ENCODE data around the gene USP49. TPM values are rescaled to one million over a fixed set of nuclear protein-coding genes. Genes with fewer than 3 reads are reported as not detected.

USP49 gene
- total and polyA plus RNA-seq, 2 donors, result 2.3 to 4.9 TPM

DNA sequence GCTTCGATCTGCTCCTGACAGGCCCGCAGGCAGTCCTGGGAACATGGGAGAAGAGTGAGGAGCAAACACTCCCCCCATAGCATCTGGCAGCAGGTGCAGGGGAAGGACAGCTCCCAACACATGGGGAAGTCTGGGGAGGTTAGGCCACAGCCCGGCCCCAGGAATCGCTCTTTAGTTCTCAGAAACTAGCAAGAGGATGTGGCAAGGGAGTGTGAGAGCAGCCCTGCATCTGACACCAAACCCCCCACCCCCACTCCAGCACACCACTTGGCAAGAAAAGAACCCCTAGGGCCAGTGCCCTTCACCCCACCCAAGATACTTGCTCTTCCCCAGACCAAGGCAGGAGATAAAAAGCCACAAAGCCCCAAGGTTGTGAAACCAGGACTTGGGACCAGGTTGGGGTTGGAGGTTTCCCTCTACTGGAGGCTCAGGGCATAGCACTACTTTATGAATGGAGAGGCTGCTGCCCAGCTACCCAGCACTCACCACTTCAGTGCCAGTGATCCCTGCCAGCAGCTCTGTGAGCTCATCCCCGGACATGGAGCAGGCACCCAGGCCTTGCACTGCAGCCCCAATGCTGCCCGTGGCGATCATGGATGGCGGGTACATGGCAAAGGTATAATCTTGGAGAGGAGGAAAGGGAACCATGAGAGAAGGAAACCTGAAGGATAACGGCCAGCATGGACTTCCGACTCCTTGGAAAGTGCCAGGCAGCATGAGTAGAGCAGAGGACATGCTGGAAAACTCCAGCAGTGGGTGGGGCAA lies 41.1 kb upstream of the USP49 start:
- no peak overlapping the region for H3K27ac ChIP-seq (ENCODE audit: low read depth)
- H3K4me1 ChIP-seq (ENCODE audit: insufficient read depth), result peaks cover 2% of the 10 kb centered on the region
- DNase-seq (ENCODE audit: extremely low spot score), result no peak
- 48% methylated on average over 10 of the region's 10 CpGs for WGBS
- no peaks in the 10 kb centered on the region for H3K36me3 ChIP-seq (ENCODE audit: insufficient read depth)
- no peak overlapping the region for H3K4me3 ChIP-seq (ENCODE audit: low read depth, low read length)

DNA sequence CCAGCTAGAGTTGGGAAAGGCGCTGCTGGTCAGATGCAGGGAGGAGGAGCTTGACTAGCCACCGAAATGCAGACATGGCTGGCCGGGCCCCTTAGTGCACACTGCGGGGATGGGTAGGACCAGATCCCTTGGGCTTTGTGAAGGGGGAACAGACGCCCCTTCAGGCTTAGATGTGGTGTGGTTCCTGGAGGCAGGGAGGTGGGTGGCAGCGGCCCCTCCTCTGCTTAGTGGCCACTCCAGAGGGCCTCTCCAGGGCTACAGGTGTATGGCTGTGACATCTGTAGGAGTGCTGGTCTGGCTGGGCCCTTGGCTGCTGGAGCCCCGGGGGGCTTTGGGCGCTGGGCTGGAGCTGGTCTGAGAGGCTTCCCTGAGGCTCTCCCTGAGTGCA lies 40.5 kb upstream of the USP49 start:
- WGBS, result 72% methylated on average over 8 of the region's 8 CpGs
- H3K4me3 ChIP-seq (ENCODE audit: low read depth, low read length), result no peak overlapping the region
- no peak for DNase-seq (ENCODE audit: extremely low spot score)
- peaks cover 3% of the 10 kb centered on the region for H3K36me3 ChIP-seq (ENCODE audit: insufficient read depth)
- H3K27ac ChIP-seq (ENCODE audit: low read depth), result no peak overlapping the region
- peaks cover 2% of the 10 kb centered on the region for H3K4me1 ChIP-seq (ENCODE audit: insufficient read depth)

GRCh38 chr6:41935193-41935574 lies 40.0 kb upstream of the USP49 start:
- Histone ChIP-seq H3K36me3 (ENCODE audit: insufficient read depth) (peaks cover 3% of the 10 kb centered on the region), H3K4me1 (ENCODE audit: insufficient read depth) (no peaks in the 10 kb centered on the region), H3K4me3 (ENCODE audit: low read depth, low read length) (no peak overlapping the region), H3K27ac (ENCODE audit: low read depth) (no peak overlapping the region)
- 33% methylated on average over 1 of the region's 1 CpG for WGBS
- DNase-seq (ENCODE audit: extremely low spot score), result no peak

DNA sequence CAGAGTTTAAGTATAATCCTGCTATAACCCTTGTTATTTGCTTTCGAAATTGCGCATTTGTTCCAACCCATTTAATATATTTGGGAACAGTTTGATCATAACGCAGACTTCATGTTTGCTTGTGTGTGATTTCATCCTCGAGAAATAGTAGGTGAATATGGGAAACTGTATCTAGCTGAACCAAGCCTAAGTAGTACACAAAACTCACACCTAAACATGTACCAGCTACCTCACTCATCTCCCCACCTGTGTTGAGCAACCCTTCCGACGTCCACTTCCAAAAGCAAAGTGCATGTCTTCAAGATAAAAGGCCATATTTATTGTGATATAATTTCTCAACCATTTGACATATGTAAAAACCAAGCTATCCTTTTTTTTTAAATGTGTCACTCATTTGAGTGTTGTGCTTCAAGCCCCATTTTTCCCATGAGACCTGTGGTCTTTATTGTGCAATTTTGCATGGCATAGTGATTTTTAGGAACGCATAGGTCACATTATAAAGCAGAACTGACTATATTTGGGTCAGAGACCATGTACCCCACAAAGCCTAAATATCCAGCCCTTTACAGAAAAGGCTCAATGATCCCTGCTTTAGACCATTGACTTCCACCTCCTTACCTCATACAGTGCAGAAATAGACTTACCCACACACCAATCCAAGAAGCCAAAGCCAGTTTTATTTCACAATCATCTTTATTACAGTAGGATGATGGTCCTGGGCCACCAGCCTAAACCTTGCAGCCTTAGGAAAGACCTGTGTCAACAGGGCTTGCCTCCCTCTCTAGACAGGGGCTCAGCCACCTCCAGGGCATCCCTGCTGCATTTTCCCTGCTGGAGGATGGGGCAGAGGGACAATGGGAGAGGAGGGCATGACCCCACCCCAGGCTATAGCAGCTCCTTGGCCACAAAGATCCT lies 39.4 kb upstream of the USP49 start:
- WGBS, result 78% methylated on average over 7 of the region's 7 CpGs
- Histone ChIP-seq H3K4me3 (ENCODE audit: low read depth, low read length) (no peak overlapping the region), H3K36me3 (ENCODE audit: insufficient read depth) (peaks cover 3% of the 10 kb centered on the region), H3K27ac (ENCODE audit: low read depth) (no peak overlapping the region), H3K4me1 (ENCODE audit: insufficient read depth) (no peaks in the 10 kb centered on the region)
- DNase-seq (ENCODE audit: extremely low spot score), result no peak

DNA sequence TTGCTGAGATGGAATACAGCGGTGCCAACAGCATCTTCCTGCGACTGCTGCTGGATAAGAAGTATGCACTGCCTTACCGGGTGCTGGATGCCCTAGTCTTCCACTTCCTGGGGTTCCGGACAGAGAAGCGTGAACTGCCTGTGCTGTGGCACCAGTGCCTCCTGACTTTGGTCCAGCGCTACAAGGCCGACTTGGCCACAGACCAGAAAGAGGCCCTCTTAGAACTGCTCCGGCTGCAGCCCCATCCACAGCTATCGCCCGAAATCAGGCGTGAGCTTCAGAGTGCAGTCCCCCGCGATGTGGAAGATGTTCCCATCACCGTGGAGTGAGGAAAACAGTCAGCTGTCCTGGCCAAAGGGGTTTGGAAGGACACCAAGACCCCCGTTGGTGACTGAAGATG lies 37.2 kb upstream of the USP49 start:
- WGBS, result 89% methylated on average over 15 of the region's 15 CpGs
- Histone ChIP-seq H3K4me3 (ENCODE audit: low read depth, low read length) (no peak overlapping the region), H3K4me1 (ENCODE audit: insufficient read depth) (peaks cover under 1% of the 10 kb centered on the region), H3K36me3 (ENCODE audit: insufficient read depth) (peaks cover 3% of the 10 kb centered on the region), H3K27ac (ENCODE audit: low read depth) (no peak overlapping the region)
- DNase-seq (ENCODE audit: extremely low spot score), result no peak

GRCh38 chr6:41931792-41932191 lies 36.6 kb upstream of the USP49 start:
- peaks cover 2% of the 10 kb centered on the region for H3K4me1 ChIP-seq (ENCODE audit: insufficient read depth)
- H3K4me3 ChIP-seq (ENCODE audit: low read depth, low read length), result no peak overlapping the region
- DNase-seq (ENCODE audit: extremely low spot score), result no peak
- peaks cover 3% of the 10 kb centered on the region for H3K36me3 ChIP-seq (ENCODE audit: insufficient read depth)
- WGBS, result 67% methylated on average over 2 of the region's 2 CpGs
- no peak overlapping the region for H3K27ac ChIP-seq (ENCODE audit: low read depth)

DNA sequence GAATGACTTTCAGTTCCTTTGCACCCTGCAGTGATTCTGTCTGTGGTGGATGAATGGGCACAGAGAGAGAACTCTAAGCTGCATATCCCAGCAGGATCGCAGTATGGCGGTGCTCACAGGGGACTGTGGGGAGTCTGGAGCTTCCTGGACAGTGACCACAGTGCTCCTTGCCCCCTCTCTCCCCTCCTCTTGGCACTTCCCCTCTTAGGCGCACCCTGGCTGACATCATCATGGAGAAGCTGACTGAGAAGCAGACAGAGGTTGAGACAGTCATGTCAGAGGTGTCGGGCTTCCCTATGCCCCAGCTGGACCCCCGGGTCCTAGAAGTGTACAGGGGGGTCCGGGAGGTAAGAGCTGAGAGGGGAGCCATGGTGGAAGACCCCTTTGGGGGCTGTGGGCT lies 34.7 kb upstream of the USP49 start:
- peaks cover 2% of the 10 kb centered on the region for H3K4me1 ChIP-seq (ENCODE audit: insufficient read depth)
- H3K36me3 ChIP-seq (ENCODE audit: insufficient read depth), result peaks cover 3% of the 10 kb centered on the region
- DNase-seq (ENCODE audit: extremely low spot score), result no peak
- no peak overlapping the region for H3K27ac ChIP-seq (ENCODE audit: low read depth)
- 93% methylated on average over 6 of the region's 6 CpGs for WGBS
- H3K4me3 ChIP-seq (ENCODE audit: low read depth, low read length), result no peak overlapping the region

DNA sequence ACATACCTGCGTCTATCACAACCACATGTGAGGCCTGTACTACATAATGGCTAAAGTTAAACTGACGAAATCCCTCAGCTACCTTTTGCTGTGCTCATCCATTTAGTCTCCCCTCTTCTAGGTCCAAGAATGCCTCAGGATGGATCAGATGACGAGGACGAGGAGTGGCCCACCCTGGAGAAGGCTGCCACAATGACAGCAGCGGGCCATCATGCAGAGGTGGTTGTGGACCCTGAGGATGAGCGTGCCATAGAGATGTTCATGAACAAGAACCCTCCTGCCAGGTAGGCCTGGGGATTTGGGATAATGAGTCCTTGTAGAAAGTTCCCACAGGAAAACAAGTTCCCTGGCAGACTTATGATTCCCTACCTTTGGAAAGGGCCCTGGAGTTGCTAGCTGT lies 32.1 kb upstream of the USP49 start:
- 94% methylated on average over 6 of the region's 6 CpGs for WGBS
- H3K27ac ChIP-seq (ENCODE audit: low read depth), result no peak overlapping the region
- H3K36me3 ChIP-seq (ENCODE audit: insufficient read depth), result peaks cover 3% of the 10 kb centered on the region
- H3K4me3 ChIP-seq (ENCODE audit: low read depth, low read length), result no peak overlapping the region
- no peak for DNase-seq (ENCODE audit: extremely low spot score)
- H3K4me1 ChIP-seq (ENCODE audit: insufficient read depth), result peaks cover 6% of the 10 kb centered on the region

DNA sequence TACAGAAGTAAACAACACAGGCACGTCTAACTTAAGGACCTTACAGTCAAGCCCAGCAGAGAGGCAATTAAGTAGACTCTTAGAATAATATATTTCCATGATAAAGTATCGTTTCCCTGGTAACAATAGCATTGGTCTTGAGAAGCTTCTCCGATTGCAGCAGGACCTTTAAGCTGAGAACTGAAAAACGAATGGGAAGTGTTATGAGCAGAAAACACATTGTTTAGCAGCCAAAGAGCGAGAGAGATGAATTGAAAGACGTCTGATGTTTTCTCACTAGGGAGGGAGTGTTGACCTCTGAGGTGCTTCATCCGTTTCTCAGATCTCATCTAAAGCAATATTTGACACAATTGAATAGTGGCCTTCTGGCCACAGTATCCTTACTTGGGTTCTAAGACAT lies 27.0 kb upstream of the USP49 start:
- Histone ChIP-seq H3K4me3 (ENCODE audit: low read depth, low read length) (peak overlapping the region; percentile 83), H3K27ac (ENCODE audit: low read depth) (no peak overlapping the region), H3K4me1 (ENCODE audit: insufficient read depth) (peaks cover 4% of the 10 kb centered on the region), H3K36me3 (ENCODE audit: insufficient read depth) (no peaks in the 10 kb centered on the region)
- 6% methylated on average over 7 of the region's 7 CpGs for WGBS
- DNase-seq (ENCODE audit: extremely low spot score), result no peak

DNA sequence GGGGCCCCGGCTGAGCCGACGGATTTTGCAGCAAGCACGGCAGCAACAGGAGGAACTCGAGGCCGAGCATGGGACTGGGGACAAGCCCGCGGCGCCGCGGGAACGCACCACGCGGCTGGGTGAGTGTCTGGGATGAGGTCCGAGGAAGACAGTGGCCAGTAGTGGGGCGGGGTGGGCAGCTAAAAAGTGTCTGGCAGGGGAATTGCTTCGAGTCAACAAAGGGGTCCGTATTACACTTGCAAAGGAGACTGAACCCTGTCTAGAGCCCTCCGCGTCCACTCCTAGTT lies 26.5 kb upstream of the USP49 start:
- WGBS, result under 1% methylated on average over 20 of the region's 20 CpGs
- H3K4me3 ChIP-seq (ENCODE audit: low read depth, low read length), result peak overlapping the region; percentile 83
- H3K4me1 ChIP-seq (ENCODE audit: insufficient read depth), result peaks cover 4% of the 10 kb centered on the region
- no peak for DNase-seq (ENCODE audit: extremely low spot score)
- no peaks in the 10 kb centered on the region for H3K36me3 ChIP-seq (ENCODE audit: insufficient read depth)
- H3K27ac ChIP-seq (ENCODE audit: low read depth), result no peak overlapping the region

DNA sequence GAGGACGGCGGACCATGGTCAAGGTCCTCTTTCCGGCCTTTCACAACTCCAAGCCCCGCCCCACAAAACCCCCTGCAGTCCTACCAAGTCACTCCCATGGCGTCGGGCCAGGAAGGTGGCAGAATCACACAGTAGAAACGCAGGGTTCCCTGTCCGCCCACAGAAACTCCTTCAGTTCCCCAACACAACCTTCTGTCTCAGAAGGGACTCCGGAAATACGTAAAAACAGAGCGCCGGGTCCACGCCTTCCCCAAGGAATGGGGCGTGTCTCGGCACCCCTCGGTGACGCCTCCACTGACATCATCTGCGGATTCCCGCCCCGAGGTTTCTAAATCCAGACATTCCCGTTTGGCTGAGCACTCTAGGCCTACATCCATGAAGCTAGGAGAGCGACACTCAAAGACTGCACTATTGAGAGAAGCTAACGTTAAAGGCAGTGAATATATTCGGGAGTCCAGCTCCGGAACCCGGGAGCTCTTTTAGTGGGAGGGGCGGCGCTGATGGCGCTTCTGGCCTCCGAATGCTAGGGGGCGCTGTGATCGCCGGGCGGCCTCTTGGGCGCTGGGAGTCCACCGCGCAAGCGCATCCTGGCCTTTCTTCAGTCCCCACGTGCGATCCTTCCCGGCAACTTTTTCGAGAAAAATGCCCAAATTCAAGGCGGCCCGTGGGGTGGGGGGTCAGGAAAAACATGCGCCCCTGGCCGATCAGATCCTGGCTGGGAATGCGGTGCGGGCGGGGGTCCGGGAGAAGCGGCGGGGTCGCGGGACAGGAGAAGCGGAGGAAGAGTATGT lies 25.9 kb upstream of the USP49 start, which contains the start of the genes BYSL and MED20:
Gene BYSL (plus strand): TSS at position 579 of the 791 bp plus-strand sequence. CDS start 64 bp downstream, at position 643.
Gene MED20 (minus strand): TSS at position 219 of the 791 bp plus-strand sequence. CDS start 121 bp downstream, at position 98.
- Histone ChIP-seq H3K4me1 (ENCODE audit: insufficient read depth) (peaks cover 4% of the 10 kb centered on the region), H3K4me3 (ENCODE audit: low read depth, low read length) (peak within 1 kb of the TSS; percentile 83), H3K36me3 (ENCODE audit: insufficient read depth) (no peaks in the 10 kb centered on the region), H3K27ac (ENCODE audit: low read depth) (peak within 1 kb of the TSS; percentile 93)
- DNase-seq (ENCODE audit: extremely low spot score), result peak; percentile 94
- WGBS, result under 1% methylated on average over 55 of the region's 55 CpGs

DNA sequence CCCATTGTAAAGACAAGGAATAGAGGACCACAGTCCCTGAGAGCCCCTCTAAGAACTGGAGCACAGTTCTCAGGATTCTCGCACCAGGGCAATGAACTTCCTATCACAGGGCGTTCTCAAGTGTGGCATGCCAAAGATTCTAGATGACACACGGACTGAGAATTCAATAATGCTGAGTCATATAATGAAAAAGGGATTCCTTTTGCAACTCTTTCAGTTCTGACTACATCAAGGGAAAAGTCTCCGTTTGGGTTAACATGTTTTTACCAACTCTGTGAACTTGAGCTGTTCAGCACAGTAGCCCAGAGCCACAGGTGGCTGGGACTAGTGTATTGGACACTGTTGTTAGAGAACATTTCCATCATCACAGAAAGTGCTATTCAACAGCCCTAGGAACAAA lies 22.4 kb upstream of the USP49 start:
- H3K4me1 ChIP-seq (ENCODE audit: insufficient read depth), result peaks cover 2% of the 10 kb centered on the region
- H3K36me3 ChIP-seq (ENCODE audit: insufficient read depth), result no peaks in the 10 kb centered on the region
- no peak overlapping the region for H3K27ac ChIP-seq (ENCODE audit: low read depth)
- H3K4me3 ChIP-seq (ENCODE audit: low read depth, low read length), result no peak overlapping the region
- DNase-seq (ENCODE audit: extremely low spot score), result no peak
- 62% methylated on average over 4 of the region's 4 CpGs for whole genome bisulfite sequencing

GRCh38 chr6:41914869-41915530 lies 19.8 kb upstream of the USP49 start:
- H3K36me3 ChIP-seq (ENCODE audit: insufficient read depth), result no peaks in the 10 kb centered on the region
- H3K4me3 ChIP-seq (ENCODE audit: low read depth, low read length), result no peak overlapping the region
- 97% methylated on average over 4 of the region's 4 CpGs for WGBS
- H3K4me1 ChIP-seq (ENCODE audit: insufficient read depth), result no peaks in the 10 kb centered on the region
- DNase-seq (ENCODE audit: extremely low spot score), result no peak
- H3K27ac ChIP-seq (ENCODE audit: low read depth), result no peak overlapping the region

Data from urinary bladder (tissue), 4 donors.